Activated CD8-positive, alpha-beta T cell treated with anti-CD3 and anti-CD28 coated beads for 36 hours (primary cell): ENCODE results near the gene ACVRL1. TPM values are rescaled to one million over a fixed set of nuclear protein-coding genes. Genes with fewer than 3 reads are reported as not detected.

Source experiments
- ATAC-seq: fragments of 200-7000 bp; cut with Tn5 transposase; one replicate; pipeline ENCODE4 v1.10.0; 2021; ENCODE audit warnings: mild to moderate bottlenecking, moderate library complexity
- CTCF ChIA-PET: fragments of 350-600 bp; sonication (Branson Sonifier 250); formaldehyde crosslinking; loops from one replicate; lab custom pipeline; 2021; ENCODE audit warnings: antibody characterized with exemption; lab: Charles Lee
- POLR2A ChIA-PET: fragments of 350-600 bp; sonication (Branson Sonifier 250); formaldehyde crosslinking; loops from one replicate; lab custom pipeline; 2021; ENCODE audit warnings: antibody characterized with exemption; lab: Charles Lee
- DNase-seq: peaks from one replicate; pipeline ENCODE4 v3.0.0-alpha.2; 2020
- H3K27ac Mint-ChIP-seq: one replicate; pipeline ENCODE4 v1.8.0; 2021; ENCODE audit warnings: mild to moderate bottlenecking, mixed read lengths
- H3K27me3 Mint-ChIP-seq: one replicate; pipeline ENCODE4 v1.8.0; 2021; ENCODE audit warnings: mixed read lengths
- H3K36me3 Mint-ChIP-seq: one replicate; pipeline ENCODE4 v1.8.0; 2021; ENCODE audit warnings: low read depth, mixed read lengths
- H3K4me1 Mint-ChIP-seq: one replicate; pipeline ENCODE4 v1.8.0; 2021; ENCODE audit warnings: low read depth, mixed read lengths
- H3K4me3 Mint-ChIP-seq: one replicate; pipeline ENCODE4 v1.8.0; 2021; ENCODE audit warnings: mild to moderate bottlenecking, moderate library complexity, mixed read lengths
- H3K9me3 Mint-ChIP-seq: one replicate; pipeline ENCODE4 v1.8.0; 2021; ENCODE audit warnings: mixed read lengths
- intact Hi-C: fragments of 100-400 bp; cut with micrococcal nuclease; formaldehyde crosslinking; loops from one replicate; pipeline ENCODE4 v1.10.0; 2022
- total RNA-seq, 2 experiments: library from RNA; stranded (reverse); gene quantifications; one replicate each; pipeline ENCODE4 v1.2.3, GENCODE V29; 2021
- TF ChIP-seq, protein P1 (sequence below): fragments of 200-600 bp; IDR thresholded peaks from one replicate; pipeline ENCODE4 v1.8.0; 2022; ENCODE audit warnings: antibody characterized with exemption, mild to moderate bottlenecking

ACVRL1 gene
- total RNA-seq, 2 experiments from 2014 or later, result not detected

DNA sequence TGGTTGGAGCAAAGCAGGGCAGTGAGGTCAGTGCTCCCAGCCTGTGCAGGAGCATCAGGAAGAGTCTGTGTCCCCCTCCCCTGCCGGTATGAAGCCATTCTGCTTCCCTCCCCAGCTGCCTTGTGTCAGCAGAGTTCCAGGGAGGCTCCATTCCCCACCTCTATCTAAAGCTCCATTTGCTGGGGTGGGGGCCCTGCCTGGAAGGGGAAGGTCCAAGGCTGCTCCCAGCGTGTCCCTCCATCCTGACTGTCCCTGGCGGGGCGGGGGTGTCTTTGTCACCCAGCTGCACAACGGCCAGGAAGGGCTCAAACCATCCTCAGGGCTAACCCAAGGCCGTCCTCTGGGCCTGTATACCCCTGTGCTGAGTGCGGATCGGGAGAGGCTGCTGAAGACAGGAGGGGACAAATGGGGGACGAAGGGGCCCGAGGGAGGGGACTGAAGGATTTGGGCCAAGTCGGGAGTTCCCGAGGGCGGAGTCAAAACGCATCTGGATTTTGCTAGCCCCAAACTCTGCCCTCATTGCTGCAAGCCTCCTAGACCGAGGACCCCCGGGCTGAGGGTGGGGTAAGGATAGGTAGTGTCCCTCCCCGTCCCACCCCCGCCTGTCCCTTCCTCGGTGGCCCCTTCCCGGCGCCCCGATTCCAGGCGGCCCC is 748 bp upstream of the ACVRL1 start:
- ATAC-seq (no peak), DNase-seq (no peak)
- TF ChIP-seq, protein P1, sequence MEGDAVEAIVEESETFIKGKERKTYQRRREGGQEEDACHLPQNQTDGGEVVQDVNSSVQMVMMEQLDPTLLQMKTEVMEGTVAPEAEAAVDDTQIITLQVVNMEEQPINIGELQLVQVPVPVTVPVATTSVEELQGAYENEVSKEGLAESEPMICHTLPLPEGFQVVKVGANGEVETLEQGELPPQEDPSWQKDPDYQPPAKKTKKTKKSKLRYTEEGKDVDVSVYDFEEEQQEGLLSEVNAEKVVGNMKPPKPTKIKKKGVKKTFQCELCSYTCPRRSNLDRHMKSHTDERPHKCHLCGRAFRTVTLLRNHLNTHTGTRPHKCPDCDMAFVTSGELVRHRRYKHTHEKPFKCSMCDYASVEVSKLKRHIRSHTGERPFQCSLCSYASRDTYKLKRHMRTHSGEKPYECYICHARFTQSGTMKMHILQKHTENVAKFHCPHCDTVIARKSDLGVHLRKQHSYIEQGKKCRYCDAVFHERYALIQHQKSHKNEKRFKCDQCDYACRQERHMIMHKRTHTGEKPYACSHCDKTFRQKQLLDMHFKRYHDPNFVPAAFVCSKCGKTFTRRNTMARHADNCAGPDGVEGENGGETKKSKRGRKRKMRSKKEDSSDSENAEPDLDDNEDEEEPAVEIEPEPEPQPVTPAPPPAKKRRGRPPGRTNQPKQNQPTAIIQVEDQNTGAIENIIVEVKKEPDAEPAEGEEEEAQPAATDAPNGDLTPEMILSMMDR, result no peak
- POLR2A ChIA-PET, result interaction anchor here (0.6 kb wide), 1 partner anchor 374 kb away, joined by 3 read pairs; no protein-coding TSS in a partner anchor
- Mint-ChIP-seq H3K4me3 (no peak overlapping the region), H3K9me3 (no peaks in the 10 kb centered on the region), H3K4me1 (no peaks in the 10 kb centered on the region), H3K36me3 (no peaks in the 10 kb centered on the region), H3K27me3 (peaks cover 22% of the 10 kb centered on the region), H3K27ac (no peak overlapping the region)
- CTCF ChIA-PET, result interaction anchor here (0.9 to 2.1 kb wide), 3 partner anchors 10 to 17 kb away, joined by 3 to 8 read pairs (median 4); no protein-coding TSS in a partner anchor
- intact Hi-C loops, result no loop called here

DNA sequence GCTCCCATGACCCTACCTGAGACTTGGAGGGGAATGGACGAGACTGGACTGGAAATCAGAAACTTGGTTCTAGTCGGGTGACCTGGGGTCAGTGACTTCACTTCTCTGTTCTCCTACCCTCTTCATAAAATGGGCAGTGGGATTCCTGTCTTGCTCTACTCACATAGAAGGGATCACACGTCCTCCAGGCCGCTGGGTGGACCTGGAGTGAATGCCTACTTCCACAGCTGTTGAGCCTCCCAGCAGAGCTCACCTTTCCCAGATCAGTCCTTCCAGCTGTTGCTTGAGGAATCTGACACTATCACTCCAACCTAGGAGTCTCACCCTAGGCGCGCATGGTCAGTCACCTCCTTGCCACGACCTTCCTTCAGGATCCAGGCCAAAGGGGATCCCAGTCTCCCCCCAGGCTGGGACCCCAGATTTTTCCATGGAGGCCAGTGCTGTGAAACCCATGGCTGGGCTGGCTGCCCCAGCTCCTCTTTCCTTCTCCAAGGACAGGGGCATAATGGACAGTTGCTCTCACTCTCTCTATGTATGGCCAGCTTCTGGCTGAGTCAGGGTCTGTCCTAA is 637 bp downstream of the ACVRL1 start:
- TF ChIP-seq, protein P1, result no peak
- H3K4me3 Mint-ChIP-seq, result no peak overlapping the region
- H3K36me3 Mint-ChIP-seq, result no peaks in the 10 kb centered on the region
- CTCF ChIA-PET, result interaction anchor here (1.2 to 2.1 kb wide), 4 partner anchors 13 to 162 kb away, joined by 3 to 8 read pairs (median 3); partner anchors contain the start of gene ATG101
- H3K4me1 Mint-ChIP-seq, result no peaks in the 10 kb centered on the region
- ATAC-seq (no peak), DNase-seq (no peak)
- H3K27ac Mint-ChIP-seq, result no peak overlapping the region
- peaks cover 22% of the 10 kb centered on the region for H3K27me3 Mint-ChIP-seq
- intact Hi-C loops, result no loop called here
- POLR2A ChIA-PET, result no interaction called here
- H3K9me3 Mint-ChIP-seq, result no peaks in the 10 kb centered on the region

DNA sequence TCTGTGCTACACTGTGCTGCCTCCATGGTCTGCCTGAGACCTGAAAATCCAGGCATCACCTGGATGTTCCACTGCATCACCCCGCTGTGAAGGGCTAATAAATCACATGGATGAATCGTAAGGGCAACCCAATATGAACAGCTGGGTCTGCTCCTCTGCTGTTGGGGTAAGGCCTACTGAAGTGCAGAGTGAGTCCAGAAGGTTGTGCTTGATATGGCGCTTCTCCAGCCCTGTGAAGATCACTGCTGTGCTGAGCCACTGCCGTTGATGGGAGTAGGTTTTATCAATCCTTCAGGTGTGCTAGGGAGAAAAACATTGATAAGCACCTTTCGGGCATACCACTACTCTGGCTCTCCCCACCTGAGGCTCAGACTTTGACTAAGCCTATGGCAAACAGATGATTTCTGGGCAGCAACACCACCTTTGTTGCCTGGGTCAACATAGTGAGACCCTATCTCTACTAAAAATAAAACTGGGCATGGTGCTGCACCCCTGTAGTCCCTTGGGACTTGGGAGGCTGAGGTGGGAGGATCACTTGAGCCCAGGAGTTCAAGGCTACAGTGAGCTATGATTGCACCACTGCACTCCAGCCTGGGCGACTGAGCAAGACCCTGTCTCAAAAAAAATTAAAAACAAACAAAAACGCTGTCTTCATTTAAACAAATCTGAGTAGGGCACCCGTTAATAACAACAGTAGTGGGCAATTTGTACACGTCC is 1.7 kb downstream of the ACVRL1 start:
- ChIA-PET POLR2A (no interaction called here), CTCF (interaction anchor here (2.1 kb wide), 1 partner anchor 14 kb away, joined by 8 read pairs; no protein-coding TSS in a partner anchor)
- H3K4me3 Mint-ChIP-seq, result no peak overlapping the region
- H3K36me3 Mint-ChIP-seq, result no peaks in the 10 kb centered on the region
- H3K27me3 Mint-ChIP-seq, result peaks cover 24% of the 10 kb centered on the region
- DNase-seq (no peak), ATAC-seq (no peak)
- no peak overlapping the region for H3K27ac Mint-ChIP-seq
- H3K9me3 Mint-ChIP-seq, result no peaks in the 10 kb centered on the region
- H3K4me1 Mint-ChIP-seq, result no peaks in the 10 kb centered on the region
- intact Hi-C loops, result no loop called here
- TF ChIP-seq, protein P1, result no peak

DNA sequence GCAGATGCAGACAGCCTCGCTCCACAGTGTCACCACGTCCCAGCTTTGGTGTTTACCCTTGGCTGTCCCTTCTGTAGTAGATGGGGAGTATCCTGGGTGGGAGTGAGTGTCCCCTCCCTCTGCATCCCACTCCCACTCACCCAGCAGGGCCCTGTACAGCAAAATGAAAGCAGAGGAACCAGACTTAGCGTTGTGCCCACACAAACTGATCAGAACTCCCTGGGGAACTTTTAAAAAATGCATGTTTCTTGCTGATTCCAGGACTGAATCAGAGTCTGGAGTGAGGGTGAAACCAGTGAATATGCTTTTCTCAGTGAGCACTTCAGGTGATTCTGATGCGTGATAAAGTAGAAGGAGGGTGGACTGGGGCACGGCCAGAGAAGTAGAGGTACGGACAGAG is 2.9 kb downstream of the ACVRL1 start:
- no peak for ATAC-seq
- Mint-ChIP-seq H3K4me1 (no peaks in the 10 kb centered on the region), H3K27me3 (peaks cover 24% of the 10 kb centered on the region), H3K36me3 (no peaks in the 10 kb centered on the region), H3K4me3 (no peak overlapping the region), H3K27ac (no peak overlapping the region), H3K9me3 (no peaks in the 10 kb centered on the region)
- CTCF ChIA-PET, result no interaction called here
- TF ChIP-seq, protein P1, result no peak
- POLR2A ChIA-PET, result no interaction called here
- intact Hi-C loops, result no loop called here
- no peak for DNase-seq
